ENCODE measurements around the gene FANCC.

FANCC gene

DNA sequence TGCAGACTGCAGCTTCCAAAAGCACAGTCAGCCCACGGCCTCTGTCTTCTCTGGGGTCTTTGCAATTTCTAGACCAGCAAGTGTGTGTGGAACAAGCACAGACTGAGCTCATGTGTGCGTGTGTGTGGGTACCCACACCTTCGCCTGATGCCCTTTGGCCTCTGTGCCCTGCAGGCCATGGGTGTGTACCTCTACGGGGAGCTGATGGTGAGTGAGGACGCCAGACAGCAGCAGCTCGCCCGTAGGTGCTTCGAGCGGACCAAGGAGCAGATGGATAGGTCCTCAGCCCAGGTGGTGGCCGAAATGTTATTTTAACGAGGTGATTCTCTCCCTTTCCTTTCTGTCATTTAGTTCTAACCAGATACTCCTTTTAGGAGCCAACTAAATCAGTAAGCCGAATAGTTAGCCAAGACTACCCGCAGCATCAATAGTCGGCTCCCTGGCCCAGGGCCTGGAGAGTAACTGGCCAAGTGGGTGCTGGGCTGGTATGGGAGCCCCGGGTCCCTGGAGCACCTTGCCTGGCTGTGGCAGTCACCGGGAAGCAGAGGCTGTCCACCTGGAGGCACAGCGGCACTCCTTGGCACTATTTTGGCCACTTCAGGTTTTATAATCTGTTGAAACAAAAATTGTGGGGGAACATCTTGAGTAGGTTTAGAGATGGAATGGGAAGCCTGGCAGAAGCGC, 235.0 kb downstream of the FANCC start:
- no peak for DNase-seq

DNA sequence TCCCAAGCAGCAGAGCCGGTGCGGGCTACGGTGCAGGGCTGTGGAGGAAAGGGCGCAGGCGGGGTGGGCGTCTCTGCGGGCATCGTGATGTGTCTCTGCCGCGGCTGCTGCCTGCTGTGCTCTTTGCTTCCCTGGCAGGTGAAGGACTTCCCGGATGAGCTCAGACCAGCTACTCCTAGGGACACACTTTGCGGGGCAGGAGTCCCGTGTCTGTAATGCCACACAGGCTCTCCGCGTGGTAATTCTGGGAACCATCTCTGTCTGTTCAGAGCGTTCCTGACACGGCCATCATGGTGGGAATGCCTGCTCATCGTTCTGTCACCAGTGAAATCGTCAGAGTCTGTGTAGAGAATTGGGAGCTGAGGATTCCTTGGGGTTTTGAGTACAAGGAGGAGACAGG, 235.5 kb downstream of the FANCC start:
- DNase-seq, result no peak

DNA sequence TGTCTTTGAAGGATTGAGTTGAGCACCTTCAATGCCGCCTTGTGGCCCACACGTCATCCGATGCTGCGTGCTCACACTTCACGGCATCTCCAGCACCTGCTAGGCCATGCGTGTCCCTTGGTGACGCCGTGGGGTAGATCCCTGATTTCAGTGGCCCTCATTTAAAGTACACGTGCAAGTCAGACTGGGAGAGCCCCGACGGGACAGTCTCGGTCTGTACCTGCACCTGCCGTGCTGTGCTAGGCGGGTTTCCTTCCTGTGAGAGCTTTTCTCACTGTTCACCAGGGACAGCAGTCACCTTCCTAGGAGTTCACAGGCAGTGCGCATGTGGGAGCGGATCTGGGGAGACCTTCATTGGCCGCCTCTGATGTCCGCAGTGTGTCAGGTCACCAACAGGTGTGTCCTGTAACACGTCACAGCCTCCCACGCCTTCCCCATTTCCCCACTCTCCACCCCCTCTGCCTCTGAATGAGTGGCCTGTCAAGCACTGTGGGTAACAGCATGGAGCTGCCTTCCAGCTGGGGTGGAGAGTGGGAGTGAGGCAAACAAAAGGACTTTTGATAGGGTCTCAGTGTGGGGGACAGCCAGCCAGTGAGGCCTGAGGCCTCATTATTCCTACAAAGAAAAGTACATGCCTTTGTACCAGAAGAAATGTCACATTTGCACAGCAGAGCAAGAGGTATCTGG, 236.4 kb downstream of the FANCC start:
- DNase-seq, result no peak

DNA sequence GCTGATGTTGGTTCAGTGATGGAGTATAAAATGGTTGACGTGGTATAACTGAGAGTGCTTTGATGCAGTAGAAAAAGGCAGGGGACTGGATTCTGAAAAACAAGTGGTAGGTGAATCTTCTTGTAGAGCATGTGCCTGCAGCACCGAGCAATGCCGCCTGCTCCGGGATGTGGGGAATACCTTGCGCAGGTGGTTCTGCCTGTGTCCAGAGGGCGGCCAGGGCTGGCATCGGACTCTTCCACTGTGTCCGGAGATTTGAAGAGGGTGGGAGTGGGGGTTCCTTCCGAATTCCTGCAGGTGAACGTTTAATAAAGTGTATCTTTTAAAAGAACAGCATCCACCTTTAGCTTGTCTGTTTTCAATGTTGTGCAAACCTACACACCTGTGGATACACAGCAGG, 238.0 kb downstream of the FANCC start:
- DNase-seq, result no peak

DNA sequence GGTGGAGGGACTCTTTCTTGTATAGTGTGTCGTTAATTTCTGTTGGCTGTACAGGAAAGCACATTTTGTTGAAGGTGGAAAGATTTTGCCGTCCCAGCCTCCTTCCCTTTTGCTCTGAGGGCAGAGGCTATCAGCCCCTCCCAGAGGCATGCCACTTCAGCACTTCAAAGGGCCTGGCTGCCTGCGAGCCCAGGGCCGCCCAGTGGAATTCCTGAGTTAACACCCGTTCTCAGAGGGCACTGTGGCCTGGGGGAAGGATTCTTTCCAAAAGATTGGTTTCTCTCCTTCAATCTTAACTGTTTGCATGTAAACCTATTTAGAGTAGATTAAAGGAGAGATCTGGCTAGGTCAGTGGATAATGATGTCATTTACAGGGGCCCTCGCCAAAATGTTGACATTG, 238.6 kb downstream of the FANCC start:
- no peak for DNase-seq

DNA sequence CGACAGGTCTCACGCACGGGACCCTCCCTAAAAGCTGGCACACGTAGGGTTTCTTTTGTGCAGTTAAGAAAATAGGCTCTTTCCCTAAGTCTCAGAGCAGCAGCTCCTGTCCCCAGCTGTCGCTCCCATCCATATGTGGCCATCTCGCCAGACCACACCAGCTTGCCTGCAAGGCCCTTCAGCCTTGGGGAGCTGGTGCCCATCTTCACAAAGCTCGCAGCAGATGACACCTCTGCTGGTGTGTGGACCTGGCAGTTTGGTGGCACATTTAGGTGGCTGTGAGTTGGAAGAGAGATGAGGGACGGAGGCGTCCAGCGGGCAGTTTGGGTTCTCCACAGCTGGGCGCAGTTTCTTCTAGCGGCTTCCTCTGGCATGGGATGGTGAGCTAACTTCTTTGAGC, 239.0 kb downstream of the FANCC start:
- DNase-seq, result no peak

GRCh38 chr9:95077766-95078370, 239.6 kb downstream of the FANCC start:
- no peak for DNase-seq

GRCh38 chr9:95077053-95077765, 240.3 kb downstream of the FANCC start:
- DNase-seq, result no peak

DNA sequence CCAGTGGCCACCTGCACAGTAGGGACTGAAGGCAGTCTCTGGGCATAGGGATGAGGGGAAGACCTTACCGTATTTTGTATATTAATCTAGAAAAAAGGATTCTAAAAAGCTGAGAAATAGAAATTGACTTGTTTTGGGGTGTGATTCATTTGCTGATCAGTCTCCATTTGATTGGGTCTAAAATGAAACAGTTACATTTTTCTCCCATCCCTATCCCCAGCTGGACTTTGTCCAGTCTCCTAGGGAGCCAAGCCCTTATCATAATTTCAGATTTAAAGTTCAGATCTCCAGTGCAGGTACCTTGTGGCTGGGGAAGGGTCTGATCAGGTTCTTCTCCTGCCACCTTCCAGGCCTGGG, 240.8 kb downstream of the FANCC start:
- no peak for DNase-seq

- no peak for DNase-seq
Measured at GRCh38 chr9:95075700-95076099, 241.8 kb downstream of the FANCC start.

DNA sequence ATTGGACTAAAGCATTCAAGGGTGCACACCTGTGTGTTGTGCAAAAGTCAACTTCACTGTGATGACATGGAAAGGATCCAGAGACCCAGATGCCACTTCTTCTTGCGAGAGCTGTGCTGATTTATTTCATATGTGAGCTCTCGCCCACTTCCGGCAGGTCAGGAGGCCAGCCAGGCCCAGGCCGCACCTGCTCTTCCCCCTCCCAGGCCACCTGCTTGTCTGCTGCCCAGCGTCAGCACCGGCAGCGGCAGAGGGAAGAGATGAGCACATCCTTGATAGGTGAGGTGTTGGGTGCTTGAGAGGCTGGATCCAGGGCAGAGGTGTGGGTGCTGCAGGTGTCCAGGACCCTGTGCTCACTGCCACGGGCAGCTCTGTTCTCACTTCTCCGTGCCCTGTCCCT, 242.9 kb downstream of the FANCC start:
- DNase-seq, result no peak

- DNase-seq, result no peak
Measured at GRCh38 chr9:95073918-95074317, 243.6 kb downstream of the FANCC start.

DNA sequence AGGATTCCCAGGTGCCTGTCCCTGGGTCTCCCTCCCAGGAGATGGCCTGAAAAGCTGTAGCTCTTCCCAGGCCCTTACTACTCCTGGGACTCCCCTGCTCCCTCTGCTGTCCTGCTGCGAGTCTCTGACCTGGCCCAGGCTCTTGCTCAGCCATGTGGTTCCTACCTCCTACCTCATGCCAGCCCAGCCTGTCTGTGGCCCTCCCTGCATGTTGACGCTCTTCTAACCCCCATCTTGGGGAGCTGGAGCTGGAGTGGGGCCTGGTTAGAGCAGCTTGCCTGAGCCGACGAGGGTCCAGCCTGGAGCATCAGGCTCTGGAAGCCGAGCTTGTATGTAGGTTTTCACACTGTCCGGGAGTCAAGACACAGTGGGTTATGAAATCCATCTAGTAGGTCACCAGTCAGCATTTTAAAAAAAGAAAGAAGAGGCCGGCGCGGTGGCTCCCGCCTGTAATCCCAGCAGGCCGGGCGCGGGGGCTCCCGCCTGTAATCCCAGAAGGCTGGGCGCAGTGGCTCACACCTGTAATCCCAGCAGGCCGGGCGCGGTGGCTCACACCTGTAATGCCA, 244.4 kb downstream of the FANCC start:
- no peak for DNase-seq

- no peak for DNase-seq
Measured at GRCh38 chr9:95071925-95072324, 245.6 kb downstream of the FANCC start.

- DNase-seq, result no peak
Measured at GRCh38 chr9:95071450-95071849, 246.1 kb downstream of the FANCC start.

GRCh38 chr9:95070549-95071021, 246.9 kb downstream of the FANCC start:
- no peak for DNase-seq

- no peak for DNase-seq
Measured at GRCh38 chr9:95067897-95068296, 249.6 kb downstream of the FANCC start.

- DNase-seq, result no peak
Measured at GRCh38 chr9:95067057-95067456, 250.5 kb downstream of the FANCC start.

GRCh38 chr9:95065224-95065623, 252.3 kb downstream of the FANCC start:
- no peak for DNase-seq

- no peak for DNase-seq
Measured at GRCh38 chr9:95063300-95063699, 254.2 kb downstream of the FANCC start.

GRCh38 chr9:95062596-95063065, 254.9 kb downstream of the FANCC start:
- DNase-seq, result no peak

DNA sequence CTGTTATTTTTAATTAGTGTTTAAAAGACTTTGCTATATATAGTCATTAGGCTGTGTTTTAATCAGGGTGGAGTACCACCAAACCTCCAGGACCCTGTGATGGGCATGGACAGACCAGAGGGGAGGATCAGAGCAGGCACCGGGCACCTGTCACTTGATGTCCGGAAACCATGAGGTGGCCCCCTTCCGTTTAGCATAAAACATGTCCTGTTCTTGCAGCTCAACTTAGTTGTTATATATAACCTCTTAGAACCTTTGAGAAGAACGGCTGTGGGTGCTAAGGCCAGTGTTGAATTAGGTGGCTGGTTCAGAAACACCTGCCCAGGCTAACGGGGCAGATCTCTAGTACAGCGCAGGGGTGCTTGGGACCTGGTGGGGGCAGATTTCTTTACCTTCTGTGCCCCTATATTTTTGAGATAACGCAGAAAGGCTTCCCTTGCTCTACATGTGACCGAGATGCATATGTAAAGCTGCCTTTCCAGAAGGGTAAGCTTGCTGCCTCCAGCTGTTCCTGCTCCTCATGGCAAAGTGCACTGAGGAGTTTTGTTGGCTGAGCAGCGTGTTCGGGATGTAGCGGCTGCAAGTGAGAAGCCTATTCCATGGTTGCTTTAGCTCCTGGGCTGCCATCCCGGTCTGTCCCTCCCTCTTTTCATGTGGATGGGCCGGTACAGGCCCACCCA, 255.5 kb downstream of the FANCC start:
- no peak for DNase-seq

DNA sequence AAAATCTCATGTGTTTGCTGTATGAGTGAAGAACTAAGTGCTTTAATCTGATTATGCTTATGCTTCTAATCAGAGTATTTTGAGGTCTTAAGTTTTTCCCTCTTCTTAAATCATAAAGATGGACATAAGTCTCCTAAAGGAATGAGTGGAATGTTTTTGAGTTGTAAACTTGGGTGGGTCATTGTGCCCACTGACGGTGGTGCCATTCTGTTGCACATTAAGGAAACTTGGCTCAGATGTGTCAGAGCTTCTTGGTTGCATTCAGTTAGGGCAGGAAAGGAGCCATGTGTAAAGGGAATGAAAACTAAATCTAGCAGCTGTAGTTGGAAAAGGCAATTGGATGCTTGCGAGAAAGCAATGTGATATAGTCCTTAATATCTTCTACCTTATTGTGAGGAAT, 256.6 kb downstream of the FANCC start:
- no peak for DNase-seq

All from central memory CD4-positive, alpha-beta T cell (primary cell).